K562 (cell line): ENCODE results near the gene CNIH3. TPM values are rescaled to one million over a fixed set of nuclear protein-coding genes. Genes with fewer than 3 reads are reported as not detected.

Experiments
- ATAC-seq: fragments of 200-7000 bp; cut with Tn5 transposase; 3 replicates; pipeline ENCODE4 v1.9.1; 2020; ENCODE audit warnings: moderate library complexity
- BruUV-seq: library from RNA; stranded (reverse); fragments of 400-500 nt; replicated peaks from 2 replicates; lab custom pipeline; 2021; lab: Mats Ljungman, UMichigan
- CTCF ChIA-PET: fragments of 300-600 bp; formaldehyde crosslinking; extraction: SDS; loops from one replicate; lab custom pipeline; 2021; ENCODE audit warnings: low intra/inter-chr PET ratio; lab: Yijun Ruan, JAX
- POLR2A ChIA-PET: fragments of 300-600, 350-650 bp; sonication (Branson Sonifier 250); formaldehyde crosslinking; extraction: SDS; loops from one replicate; lab custom pipeline; 2021; ENCODE audit warnings: antibody characterized with exemption, inconsistent platforms; lab: Yijun Ruan, JAX
- DNase-seq, 4 experiments: peaks; one replicate each; pipeline versions ENCODE4 v3.0.0 to v3.0.0-alpha.2; 2011 to 2018; ENCODE audit warnings: low spot score in 3 of 4, mixed read lengths in 3 of 4; ENCODE audit errors: extremely low read depth in 1 of 4
- FAIRE-seq: peaks from 2 replicates; lab custom pipeline; 2011; peaks lifted over from hg19 to GRCh38; lab: Jason Lieb, UNC
- H2AFZ ChIP-seq: 2 replicates; pipeline ENCODE4 v1.6.0; 2011; ENCODE audit warnings: low read depth, low read length, control low read depth, inconsistent platforms
- H3K27ac ChIP-seq: fragments of 200-600 bp; 3 replicates; pipeline ENCODE4 v1.8.0; 2011; ENCODE audit warnings: low read depth, mild to moderate bottlenecking, control low read depth, inconsistent platforms, low read length, moderate library complexity, mixed read lengths; ENCODE audit errors: extremely low read depth
- H3K27me3 ChIP-seq, 2 experiments: fragments of 300-600 bp in 1 of 2; 2 replicates in 1 of 2; 3 replicates in 1 of 2; pipeline versions ENCODE4 v1.6.0 to v1.8.0; 2011; ENCODE audit warnings: inconsistent platforms in 2 of 2, low read length in 2 of 2, mild to moderate bottlenecking in 1 of 2, mixed read lengths in 1 of 2, moderate library complexity in 1 of 2; ENCODE audit not compliant: control insufficient read depth in 2 of 2, insufficient read depth in 2 of 2
- H3K36me3 ChIP-seq: fragments of 300-600 bp; 3 replicates; pipeline ENCODE4 v1.8.0; 2011; ENCODE audit warnings: mild to moderate bottlenecking, low read length, inconsistent platforms; ENCODE audit not compliant: control insufficient read depth, insufficient read depth
- H3K4me1 ChIP-seq, 2 experiments: fragments of 200-600 bp in 1 of 2; replicated peaks in 1 of 2; 2 replicates in 1 of 2; 3 replicates in 1 of 2; pipeline versions ENCODE4 v1.5.1 to v1.8.0; 2011; ENCODE audit warnings: inconsistent platforms in 2 of 2, low read length in 2 of 2, mild to moderate bottlenecking in 1 of 2, mixed read lengths in 1 of 2, moderate library complexity in 1 of 2; ENCODE audit not compliant: control insufficient read depth in 2 of 2, insufficient read depth in 2 of 2
- H3K4me2 ChIP-seq: 2 replicates; pipeline ENCODE4 v1.6.1; 2011; ENCODE audit warnings: low read length, control low read depth, inconsistent platforms, mixed read lengths; ENCODE audit not compliant: insufficient read depth
- H3K4me3 ChIP-seq: fragments of 200-600 bp; sonication (generic), shearing (Covaris generic); 2 replicates; pipeline ENCODE4 v1.5.1; 2016; ENCODE audit warnings: control low read depth, inconsistent platforms
- H3K79me2 ChIP-seq: fragments of 200-600 bp; 3 replicates; pipeline ENCODE4 v1.8.0; 2011; ENCODE audit warnings: low read length, inconsistent platforms; ENCODE audit not compliant: control insufficient read depth, insufficient read depth
- H3K9ac ChIP-seq, 2 experiments: 2 replicates each; pipeline versions ENCODE4 v1.6.0 to v1.6.1; 2011; ENCODE audit warnings: low read depth in 2 of 2, low read length in 2 of 2, control low read depth in 1 of 2, inconsistent platforms in 1 of 2, mild to moderate bottlenecking in 1 of 2, mixed read lengths in 1 of 2; ENCODE audit not compliant: insufficient read depth in 1 of 2
- H3K9me1 ChIP-seq: one replicate; pipeline ENCODE4 v1.6.0; 2011; ENCODE audit warnings: inconsistent platforms, mild to moderate bottlenecking, low read length, moderate library complexity; ENCODE audit not compliant: control insufficient read depth, insufficient read depth
- H3K9me3 ChIP-seq: replicated peaks from 2 replicates; pipeline ENCODE4 v1.5.1; 2011; ENCODE audit warnings: low read depth, low read length, inconsistent platforms; ENCODE audit not compliant: control insufficient read depth, insufficient read depth
- H4K20me1 ChIP-seq: replicated peaks from 2 replicates; pipeline ENCODE4 v1.6.1; 2011; ENCODE audit warnings: low read length, inconsistent platforms, mixed read lengths; ENCODE audit not compliant: control insufficient read depth, insufficient read depth
- ERF ChIP-seq: fragments of 450-650 bp; formaldehyde crosslinking; IDR thresholded peaks from 2 replicates; pipeline ENCODE4 v1.4.0; 2020; ENCODE audit warnings: mild to moderate bottlenecking, mixed read lengths
- FOXA3 ChIP-seq, 2 experiments: fragments of 450-650 bp in 1 of 2; sonication (generic) in 1 of 2; formaldehyde crosslinking; IDR thresholded peaks in 1 of 2; conservative IDR thresholded peaks in 1 of 2; 2 replicates each; pipeline versions ENCODE4 v1.4.0 to v1.8.0; 2020 to 2022; ENCODE audit warnings: mild to moderate bottlenecking in 2 of 2, missing genetic modification reagents in 1 of 2
- GMEB1 ChIP-seq: fragments of 250-450 bp; sonication (Bioruptor Pico); IDR thresholded peaks from 2 replicates; pipeline ENCODE4 v1.4.0; 2020; ENCODE audit warnings: mild to moderate bottlenecking
- MTA2 ChIP-seq: fragments of 450-650 bp; IDR thresholded peaks from 2 replicates; pipeline ENCODE4 v1.6.1; 2016; ENCODE audit warnings: low read depth
- NELFE ChIP-seq: IDR thresholded peaks from 2 replicates; pipeline ENCODE4 v1.6.1; 2011; ENCODE audit warnings: mild to moderate bottlenecking; ENCODE audit not compliant: insufficient read depth, insufficient read length
- NR3C1 ChIP-seq: sonication (generic); formaldehyde crosslinking; IDR thresholded peaks from 2 replicates; pipeline ENCODE4 v1.8.1; 2022; ENCODE audit warnings: missing genetic modification reagents
- RBM39 ChIP-seq: fragments of 200-400 bp; formaldehyde crosslinking; optimal IDR thresholded peaks from 2 replicates; pipeline ENCODE3; 2018; ENCODE audit warnings: low read depth, low read length
- THRA ChIP-seq: fragments of 450-650 bp; IDR thresholded peaks from 2 replicates; pipeline ENCODE4 v1.6.1; 2017; ENCODE audit warnings: mild to moderate bottlenecking, moderate library complexity
- ZFP1 ChIP-seq: fragments of 450-650 bp; formaldehyde crosslinking; IDR thresholded peaks from 2 replicates; pipeline ENCODE4 v1.4.0; 2020; ENCODE audit warnings: mild to moderate bottlenecking, mixed read lengths
- ZNF318 ChIP-seq, 2 experiments: fragments of 450-650 bp; IDR thresholded peaks; 2 replicates each; pipeline ENCODE4 v1.6.1; 2016; ENCODE audit warnings: mild to moderate bottlenecking in 2 of 2, borderline replicate concordance in 1 of 2, low read depth in 1 of 2, moderate library complexity in 1 of 2
- ZNF408 ChIP-seq: fragments of 250-450 bp; sonication (Bioruptor Pico); IDR thresholded peaks from 2 replicates; pipeline ENCODE4 v1.4.0; 2020; ENCODE audit warnings: low read depth, mild to moderate bottlenecking, moderate library complexity
- ZNF696 ChIP-seq: fragments of 250-450 bp; sonication (Bioruptor Pico); conservative IDR thresholded peaks from 2 replicates; pipeline ENCODE4 v1.4.0; 2020; ENCODE audit warnings: mild to moderate bottlenecking, moderate library complexity
- WGBS: fragments of 100-300 bp; shearing (Covaris generic); methylation state at CpG from one replicate; pipeline ENCODE4 v1.1.6; 2016; ENCODE audit warnings: low coverage, mixed read lengths; ENCODE audit not compliant: insufficient coverage; ENCODE audit errors: missing lambda C conversion rate; 5-methylcytosine and 5-hydroxymethylcytosine counted together
- in situ Hi-C: fragments of 300-500 bp; cut with MboI; formaldehyde crosslinking; loops from 4 replicates; pipeline ENCODE4 v1.15.0; 2018; ENCODE audit warnings: inconsistent platforms, mixed read lengths
- intact Hi-C: fragments of 100-400 bp; cut with micrococcal nuclease; formaldehyde crosslinking; loops from 2 replicates; pipeline ENCODE4 v1.14.2; 2022
- polyA plus RNA-seq, 8 experiments: library from polyadenylated mRNA; depleted of rRNA in 4 of 8; stranded (reverse) in 5 of 8; unstranded in 3 of 8; fragments of >200 nt; fragmentation: Nextera tagmentation in 2 of 8; fragmentation: Illumina TruSeq in 1 of 8; extraction: Ambion mirVana in 2 of 8; extraction: Trizol in 1 of 8; gene quantifications; 2 replicates each; pipeline versions ENCODE4 v1.2.1 to v1.2.3, GENCODE V29; 2011 to 2014; ENCODE audit warnings: inconsistent platforms in 1 of 8, missing spikeins in 1 of 8
- total RNA-seq, 7 experiments: library from RNA; depleted of rRNA in 6 of 7; stranded (reverse); fragments of >200 nt in 6 of 7; fragmentation: Illumina TruSeq in 2 of 7; extraction: Trizol in 2 of 7; gene quantifications; 2 replicates each; pipeline versions ENCODE4 v1.2.1 to v1.2.3, GENCODE V29; 2011 to 2021; ENCODE audit warnings: low replicate concordance in 1 of 7

CNIH3 gene
- total and polyA plus RNA-seq, 9 of the 15 experiments (the other 6 are each of a cell fraction or from before 2014, with no cell fraction given) = 0.14 to 1.8 (median 0.79) TPM

- CTCF ChIA-PET = no interaction called here
- Histone ChIP-seq H3K36me3 (no peaks in the 10 kb centered on the region), H3K4me2 (no peak overlapping the region), H3K9me3 (no peaks in the 10 kb centered on the region), H3K9ac (no peak overlapping the region), H3K27ac (no peak overlapping the region), H3K4me1 (no peaks in the 10 kb centered on the region), H3K79me2 (no peaks in the 10 kb centered on the region), H3K27me3 (peaks cover 7 to 42% of the 10 kb centered on the region in 2 experiments; a peak in 4 of 5 replicates), H2AFZ (no peak overlapping the region), H4K20me1 (no peaks in the 10 kb centered on the region; the same call in 1 of the 2 replicates), H3K9me1 (no peaks in the 10 kb centered on the region), H3K4me3 (no peak overlapping the region)
- TF ChIP-seq ZNF408 (CRISPR knock-in tag) = no peak
- no peak for TF ChIP-seq NR3C1 (CRISPR knock-in tag)
- TF ChIP-seq GMEB1 (CRISPR knock-in tag) = no peak
- TF ChIP-seq ZFP1 = no peak
- TF ChIP-seq ZNF318 (IDR thresholded peaks at IDR 0.05; ENCODE audit: borderline replicate concordance in 1 of 2, low read depth in 1 of 2) = no peak
- no peak for TF ChIP-seq MTA2
- TF ChIP-seq THRA = no peak
- no peak for TF ChIP-seq RBM39
- no peak for TF ChIP-seq FOXA3 (CRISPR knock-in tag; conservative IDR thresholded peaks at IDR 0.05 in 1 of 2, IDR thresholded peaks at IDR 0.05 in 1 of 2)
- no peak for TF ChIP-seq ERF (CRISPR knock-in tag)
- TF ChIP-seq ZNF696 = no peak
- TF ChIP-seq NELFE = no peak
- intact Hi-C loops = no loop called here
- FAIRE-seq (no peak), DNase-seq (no peak), ATAC-seq (no peak)
- in situ Hi-C loops = no loop called here
- POLR2A ChIA-PET = interaction anchor here (0.8 kb wide), 1 partner anchor 11 kb away, joined by 3 read pairs; no protein-coding TSS in a partner anchor
- no TSS peak for BruUV-seq
- WGBS = 0% methylated on average over 1 of the region's 1 CpG
Observed at GRCh38 chr1:224745394-224745793, 129.3 kb downstream of the CNIH3 start.
